Ectodermal cell (in vitro differentiated cells): Measurements from ENCODE around the gene PROM1. TPM values are rescaled to one million over a fixed set of nuclear protein-coding genes. Genes with fewer than 3 reads are reported as not detected.

Experiments
- H3K27ac ChIP-seq: 2 replicates; pipeline ENCODE4 v1.7.0; 2013; ENCODE audit warnings: mild to moderate bottlenecking, low read depth, low read length; ENCODE audit not compliant: insufficient read depth, poor library complexity, severe bottlenecking
- H3K27me3 ChIP-seq: 2 replicates; pipeline ENCODE4 v1.7.0; 2013; ENCODE audit warnings: mild to moderate bottlenecking, low read length; ENCODE audit not compliant: insufficient read depth, control insufficient read depth, poor library complexity, severe bottlenecking
- H3K36me3 ChIP-seq: one replicate; pipeline ENCODE4 v1.7.0; 2013; ENCODE audit warnings: low read length; ENCODE audit not compliant: control insufficient read depth, insufficient read depth
- H3K4me1 ChIP-seq: one replicate; pipeline ENCODE4 v1.7.0; 2013; ENCODE audit warnings: low read length; ENCODE audit not compliant: control insufficient read depth, insufficient read depth
- H3K4me3 ChIP-seq: 2 replicates; pipeline ENCODE4 v1.7.0; 2013; ENCODE audit warnings: low read depth, low read length, control low read depth; ENCODE audit not compliant: insufficient read depth
- H3K9me3 ChIP-seq: 2 replicates; pipeline ENCODE4 v1.7.0; 2013; ENCODE audit warnings: mild to moderate bottlenecking, low read length, moderate library complexity; ENCODE audit not compliant: control insufficient read depth
- whole genome bisulfite sequencing, 2 experiments: methylation state at CpG; one replicate each; pipeline ENCODE4 v1.1.7; 2013; ENCODE audit warnings: missing lambda C conversion rate in 2 of 2; 5-methylcytosine and 5-hydroxymethylcytosine counted together
- polyA plus RNA-seq, 4 experiments: library from polyadenylated mRNA; stranded (reverse); fragments of 50-300 nt; gene quantifications; one replicate each; pipeline ENCODE4 v1.2.3, GENCODE V29; 2013

The PROM1 gene, protein sequence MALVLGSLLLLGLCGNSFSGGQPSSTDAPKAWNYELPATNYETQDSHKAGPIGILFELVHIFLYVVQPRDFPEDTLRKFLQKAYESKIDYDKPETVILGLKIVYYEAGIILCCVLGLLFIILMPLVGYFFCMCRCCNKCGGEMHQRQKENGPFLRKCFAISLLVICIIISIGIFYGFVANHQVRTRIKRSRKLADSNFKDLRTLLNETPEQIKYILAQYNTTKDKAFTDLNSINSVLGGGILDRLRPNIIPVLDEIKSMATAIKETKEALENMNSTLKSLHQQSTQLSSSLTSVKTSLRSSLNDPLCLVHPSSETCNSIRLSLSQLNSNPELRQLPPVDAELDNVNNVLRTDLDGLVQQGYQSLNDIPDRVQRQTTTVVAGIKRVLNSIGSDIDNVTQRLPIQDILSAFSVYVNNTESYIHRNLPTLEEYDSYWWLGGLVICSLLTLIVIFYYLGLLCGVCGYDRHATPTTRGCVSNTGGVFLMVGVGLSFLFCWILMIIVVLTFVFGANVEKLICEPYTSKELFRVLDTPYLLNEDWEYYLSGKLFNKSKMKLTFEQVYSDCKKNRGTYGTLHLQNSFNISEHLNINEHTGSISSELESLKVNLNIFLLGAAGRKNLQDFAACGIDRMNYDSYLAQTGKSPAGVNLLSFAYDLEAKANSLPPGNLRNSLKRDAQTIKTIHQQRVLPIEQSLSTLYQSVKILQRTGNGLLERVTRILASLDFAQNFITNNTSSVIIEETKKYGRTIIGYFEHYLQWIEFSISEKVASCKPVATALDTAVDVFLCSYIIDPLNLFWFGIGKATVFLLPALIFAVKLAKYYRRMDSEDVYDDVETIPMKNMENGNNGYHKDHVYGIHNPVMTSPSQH
- polyA plus RNA-seq (2013, experiment 1 of 4), result 44.2 TPM
- polyA plus RNA-seq (2013, experiment 2 of 4), result 52.5 TPM
- 38.4 TPM for polyA plus RNA-seq (2013, experiment 3 of 4)
- polyA plus RNA-seq (2013, experiment 4 of 4), result 38.7 TPM

- Histone ChIP-seq H3K36me3 (no peaks in the 10 kb centered on the region), H3K4me1 (no peaks in the 10 kb centered on the region), H3K27me3 (peaks cover 50% of the 10 kb centered on the region), H3K27ac (peak within 1 kb of the TSS; percentile 69), H3K4me3 (peak within 1 kb of the TSS; percentile 69), H3K9me3 (no peaks in the 10 kb centered on the region)
- 0% methylated on average over 81 of the region's 81 CpGs for WGBS, 2 experiments
These were observed at the start of gene PROM1 for GRCh38 chr4:16083241-16084191. PROM1 (minus strand) TSS chr4:16084023; CDS start chr4:16075906, 8,117 bp downstream.

GRCh38 chr4:16133406-16133805 lies 49.6 kb upstream of the PROM1 start:
- no peak overlapping the region for H3K4me3 ChIP-seq
- H3K4me1 ChIP-seq, result no peaks in the 10 kb centered on the region
- H3K9me3 ChIP-seq, result no peaks in the 10 kb centered on the region
- H3K27me3 ChIP-seq, result no peaks in the 10 kb centered on the region
- no peaks in the 10 kb centered on the region for H3K36me3 ChIP-seq
- 88 to 100% methylated on average over 1 of the region's 1 CpG for WGBS, 2 experiments
- H3K27ac ChIP-seq, result no peak overlapping the region

DNA sequence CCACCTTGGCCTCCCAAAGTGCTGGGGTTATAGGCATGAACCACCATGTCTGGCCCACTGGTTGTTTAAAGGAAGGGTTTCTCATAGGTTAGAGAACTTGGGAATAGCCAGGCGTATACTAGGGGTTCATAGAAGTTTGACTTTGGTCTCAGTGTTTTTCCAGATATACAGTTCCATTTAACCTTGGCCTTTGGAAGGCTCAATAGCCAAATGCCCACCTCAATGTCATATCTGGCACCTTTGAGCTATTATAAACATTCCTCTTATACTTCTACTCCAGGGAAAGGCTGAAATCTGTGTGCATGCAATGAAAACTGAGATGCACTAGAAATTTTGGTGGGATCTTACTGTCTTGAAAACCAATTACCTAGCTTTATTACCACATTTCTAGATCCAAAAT lies 47.5 kb upstream of the PROM1 start:
- H3K27me3 ChIP-seq, result no peaks in the 10 kb centered on the region
- no peaks in the 10 kb centered on the region for H3K9me3 ChIP-seq
- H3K4me3 ChIP-seq, result no peak overlapping the region
- H3K4me1 ChIP-seq, result no peaks in the 10 kb centered on the region
- H3K36me3 ChIP-seq, result no peaks in the 10 kb centered on the region
- WGBS, 2 experiments, result 100% methylated on average over 1 of the region's 1 CpG
- H3K27ac ChIP-seq, result no peak overlapping the region

DNA sequence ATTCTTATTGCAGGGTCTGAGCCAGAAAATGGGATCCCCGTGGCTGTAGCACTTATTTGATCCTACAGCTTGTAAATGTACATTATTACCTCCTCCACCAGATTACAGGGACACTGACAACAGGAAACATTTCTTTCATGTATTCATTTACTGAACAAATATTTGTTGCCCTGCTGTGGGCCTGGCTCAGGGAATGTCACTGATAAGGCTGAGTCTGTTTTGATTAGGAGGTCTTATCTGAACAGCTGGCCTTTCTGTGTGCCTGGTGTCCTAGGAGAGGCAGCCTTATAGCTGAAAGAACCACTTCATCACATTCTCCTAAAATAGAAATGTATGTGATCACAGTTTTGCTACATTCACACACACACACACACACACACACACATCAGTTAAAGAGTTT lies 45.5 kb upstream of the PROM1 start:
- H3K27ac ChIP-seq, result no peak overlapping the region
- H3K27me3 ChIP-seq, result no peaks in the 10 kb centered on the region
- no peak overlapping the region for H3K4me3 ChIP-seq
- no peaks in the 10 kb centered on the region for H3K9me3 ChIP-seq
- H3K4me1 ChIP-seq, result no peaks in the 10 kb centered on the region
- WGBS, 2 experiments, result 90 to 100% methylated on average over 1 of the region's 1 CpG
- H3K36me3 ChIP-seq, result no peaks in the 10 kb centered on the region

- no peak overlapping the region for H3K27ac ChIP-seq
- H3K4me3 ChIP-seq, result no peak overlapping the region
- WGBS, 2 experiments, result 83 to 95% methylated on average over 1 of the region's 1 CpG
- H3K27me3 ChIP-seq, result no peaks in the 10 kb centered on the region
- no peaks in the 10 kb centered on the region for H3K4me1 ChIP-seq
- no peaks in the 10 kb centered on the region for H3K9me3 ChIP-seq
- H3K36me3 ChIP-seq, result no peaks in the 10 kb centered on the region
These were observed 42.9 kb upstream of the PROM1 start for GRCh38 chr4:16126714-16127113.

DNA sequence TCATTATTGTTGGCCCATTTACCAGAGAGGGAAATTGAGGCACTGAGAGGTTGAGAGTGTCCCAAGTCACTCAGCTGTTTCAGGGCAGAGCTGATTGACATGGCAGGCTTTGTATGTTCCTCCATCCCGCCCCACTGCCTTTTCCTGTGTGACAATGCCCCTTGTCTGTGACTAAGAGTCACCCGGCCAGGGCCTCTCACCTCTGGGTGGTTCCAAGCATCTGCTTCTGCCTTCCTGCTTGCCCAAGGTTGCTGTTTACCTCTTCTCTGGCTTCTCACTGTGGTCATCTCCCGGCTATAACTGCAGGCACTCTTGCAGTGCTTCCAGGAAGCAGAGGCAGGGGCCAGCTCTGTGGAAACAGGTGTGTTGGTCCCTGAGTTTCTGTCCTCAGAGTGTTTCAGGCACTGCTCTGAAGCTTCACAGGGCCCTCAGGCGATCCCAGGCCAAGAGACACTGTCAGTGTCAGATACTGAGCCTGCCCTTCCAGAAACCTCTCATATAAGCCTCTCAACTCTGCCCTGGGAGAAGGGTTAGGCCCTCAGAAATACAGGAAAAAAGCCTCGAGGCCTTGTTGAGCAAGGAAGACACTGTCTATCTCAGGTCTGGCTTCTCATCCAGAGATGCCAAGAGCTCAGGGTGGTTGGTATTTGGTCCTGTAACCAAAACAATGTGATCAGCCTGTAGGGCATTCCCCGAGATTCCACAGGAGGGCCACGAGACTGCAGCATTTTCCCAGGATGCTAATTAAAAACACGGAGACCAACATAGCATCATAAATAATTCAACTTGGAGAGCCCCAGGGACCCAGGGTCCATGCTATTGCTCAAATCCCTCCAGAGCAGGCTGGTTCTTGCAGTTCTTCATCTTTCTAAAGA lies 42.0 kb upstream of the PROM1 start:
- no peak overlapping the region for H3K4me3 ChIP-seq
- no peaks in the 10 kb centered on the region for H3K9me3 ChIP-seq
- H3K27me3 ChIP-seq, result no peaks in the 10 kb centered on the region
- WGBS, 2 experiments, result 88 to 89% methylated on average over 8 of the region's 8 CpGs
- H3K36me3 ChIP-seq, result no peaks in the 10 kb centered on the region
- no peaks in the 10 kb centered on the region for H3K4me1 ChIP-seq
- H3K27ac ChIP-seq, result no peak overlapping the region

GRCh38 chr4:16124232-16124631 lies 40.4 kb upstream of the PROM1 start:
- H3K4me3 ChIP-seq, result no peak overlapping the region
- no peaks in the 10 kb centered on the region for H3K4me1 ChIP-seq
- no peaks in the 10 kb centered on the region for H3K27me3 ChIP-seq
- H3K9me3 ChIP-seq, result no peaks in the 10 kb centered on the region
- H3K36me3 ChIP-seq, result no peaks in the 10 kb centered on the region
- no peak overlapping the region for H3K27ac ChIP-seq
- 87 to 96% methylated on average over 3 to 4 of the region's 4 CpGs for WGBS, 2 experiments

GRCh38 chr4:16123356-16124084 lies 39.7 kb upstream of the PROM1 start:
- 69 to 70% methylated on average over 7 of the region's 7 CpGs for WGBS, 2 experiments
- no peak overlapping the region for H3K27ac ChIP-seq
- no peaks in the 10 kb centered on the region for H3K36me3 ChIP-seq
- no peak overlapping the region for H3K4me3 ChIP-seq
- no peaks in the 10 kb centered on the region for H3K4me1 ChIP-seq
- H3K27me3 ChIP-seq, result no peaks in the 10 kb centered on the region
- no peaks in the 10 kb centered on the region for H3K9me3 ChIP-seq
